Choroid plexus epithelial cell (primary cell): Measurements from ENCODE around the gene YJU2.
"Not testable (repeated sequence)": the region's sequence is repeated elsewhere in the genome, so short reads cannot be mapped to it uniquely, and the experiment has no call there.

Experiments
- DNase-seq: peaks from one replicate; pipeline ENCODE4 v3.0.0-alpha.2; 2010; ENCODE audit warnings: low read depth
- H3K4me3 ChIP-seq: 2 replicates; pipeline ENCODE4 v1.5.1; 2011; ENCODE audit warnings: low read depth, mild to moderate bottlenecking, control low read depth, low read length, moderate library complexity
- CTCF ChIP-seq: conservative IDR thresholded peaks from 2 replicates; pipeline ENCODE4 v1.5.1; 2011; ENCODE audit warnings: low read depth, mild to moderate bottlenecking, control low read depth, inconsistent platforms, low read length, moderate library complexity

The YJU2 gene

GRCh38 chr19:4216846-4217245 lies 30.0 kb upstream of the YJU2 start:
- DNase-seq: no peak
- H3K4me3 ChIP-seq: no peak overlapping the region
- no peak for TF ChIP-seq CTCF

GRCh38 chr19:4217429-4218264 lies 29.2 kb upstream of the YJU2 start:
- no peak for DNase-seq
- no peak overlapping the region for H3K4me3 ChIP-seq
- TF ChIP-seq CTCF: no peak

- H3K4me3 ChIP-seq, DNase-seq: not testable (repeated sequence)
These were observed 28.4 kb upstream of the YJU2 start for GRCh38 chr19:4218523-4218922.

- DNase-seq: no peak
- no peak overlapping the region for H3K4me3 ChIP-seq
- TF ChIP-seq CTCF: no peak
These were observed 26.7 kb upstream of the YJU2 start for GRCh38 chr19:4220188-4220587.

GRCh38 chr19:4224470-4224869 lies 22.4 kb upstream of the YJU2 start:
- no peak for TF ChIP-seq CTCF
- no peak for DNase-seq
- no peak overlapping the region for H3K4me3 ChIP-seq

- no peak for TF ChIP-seq CTCF
- H3K4me3 ChIP-seq: no peak overlapping the region
- DNase-seq: no peak
These were observed 21.0 kb upstream of the YJU2 start for GRCh38 chr19:4225885-4226284.

GRCh38 chr19:4227771-4228170 lies 19.1 kb upstream of the YJU2 start:
- TF ChIP-seq CTCF: no peak
- H3K4me3 ChIP-seq: no peak overlapping the region
- DNase-seq: no peak
